GM10847 (cell line): ENCODE results near the gene THEMIS.

Source experiments
- POLR2A ChIP-seq: IDR thresholded peaks from 2 replicates; pipeline ENCODE4 v1.6.1; 2011; ENCODE audit not compliant: insufficient read length; ENCODE audit errors: extremely low read depth

The THEMIS gene

DNA sequence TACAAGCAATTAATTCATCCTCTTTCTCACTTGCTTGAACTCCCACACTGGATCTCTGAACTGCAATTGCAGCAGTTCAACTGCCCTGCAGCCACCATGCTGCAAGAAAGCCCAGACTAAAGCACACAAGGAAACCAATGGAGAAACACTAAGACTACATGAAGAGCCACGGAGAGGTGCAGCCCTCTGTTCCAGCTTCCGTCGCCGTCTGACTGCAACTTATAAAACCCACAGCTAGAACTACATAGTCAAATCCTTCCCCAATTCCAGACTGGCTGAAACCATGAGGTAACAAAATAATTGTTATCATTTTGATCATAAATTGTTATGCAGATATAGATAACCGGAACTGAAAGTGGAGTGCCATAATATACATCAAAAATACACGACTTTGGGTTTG, 21.1 kb upstream of the THEMIS start:
- TF ChIP-seq POLR2A: no peak

DNA sequence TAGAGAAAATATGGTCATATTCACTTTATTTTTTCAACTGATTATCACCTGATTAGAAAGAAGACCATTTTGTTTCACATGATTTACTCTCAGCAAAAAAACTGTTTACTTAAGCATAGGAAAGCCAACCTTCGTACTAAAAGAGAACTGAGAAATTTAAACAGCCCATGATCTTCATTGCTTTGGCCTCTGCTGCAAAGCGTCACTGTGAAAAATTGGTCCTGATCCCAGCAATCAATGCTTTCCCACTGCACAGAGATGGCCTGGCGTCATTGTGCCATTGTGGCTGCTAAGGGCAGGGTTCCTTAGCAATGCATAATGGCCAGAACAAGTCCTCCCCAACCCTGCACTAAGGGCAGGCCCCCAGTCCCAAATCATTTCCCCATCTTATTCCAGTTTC, 19.9 kb upstream of the THEMIS start:
- TF ChIP-seq POLR2A: no peak

DNA sequence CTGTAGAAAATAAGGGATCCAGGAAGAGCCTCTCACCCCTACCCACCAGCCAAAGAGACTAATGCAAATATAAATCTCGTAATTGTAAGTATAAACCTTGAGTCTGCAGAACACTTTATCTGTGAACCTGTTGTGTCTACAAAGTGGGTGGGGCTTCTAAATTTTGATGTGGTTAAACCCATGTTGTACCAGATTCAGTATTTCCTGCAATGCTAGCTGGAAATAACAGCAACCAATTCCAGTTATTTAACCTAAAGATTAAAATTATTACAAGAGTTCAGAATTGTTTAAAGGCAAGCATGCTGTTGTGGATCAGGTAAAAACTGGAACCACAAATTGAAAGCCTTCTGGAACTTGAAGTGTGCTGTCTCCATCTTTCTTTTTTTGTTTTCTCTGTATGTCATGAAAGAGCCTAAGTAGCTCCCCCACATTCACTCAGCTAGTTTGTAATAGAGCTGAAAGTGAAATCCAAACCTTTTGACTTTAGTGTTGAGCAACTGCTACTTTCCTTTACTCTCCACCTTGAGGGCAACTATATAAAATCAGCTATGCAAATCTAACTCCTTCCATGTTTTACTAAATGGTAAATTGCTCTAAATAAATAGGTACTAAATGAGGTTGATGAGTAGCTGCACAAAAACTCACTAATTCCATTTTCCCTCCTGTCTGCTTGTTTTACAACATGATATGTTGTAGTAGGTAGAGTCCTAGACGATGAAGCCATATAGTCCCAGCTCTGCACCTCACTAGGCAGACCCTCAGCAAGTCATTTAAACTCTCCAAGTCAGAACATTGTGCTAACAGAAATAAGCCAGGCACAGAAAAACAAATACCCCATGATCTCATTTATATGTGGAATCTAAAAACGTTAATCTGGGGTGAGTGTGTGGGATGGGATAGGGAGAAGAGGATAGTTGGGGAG, 17.9 kb upstream of the THEMIS start:
- TF ChIP-seq POLR2A: no peak

DNA sequence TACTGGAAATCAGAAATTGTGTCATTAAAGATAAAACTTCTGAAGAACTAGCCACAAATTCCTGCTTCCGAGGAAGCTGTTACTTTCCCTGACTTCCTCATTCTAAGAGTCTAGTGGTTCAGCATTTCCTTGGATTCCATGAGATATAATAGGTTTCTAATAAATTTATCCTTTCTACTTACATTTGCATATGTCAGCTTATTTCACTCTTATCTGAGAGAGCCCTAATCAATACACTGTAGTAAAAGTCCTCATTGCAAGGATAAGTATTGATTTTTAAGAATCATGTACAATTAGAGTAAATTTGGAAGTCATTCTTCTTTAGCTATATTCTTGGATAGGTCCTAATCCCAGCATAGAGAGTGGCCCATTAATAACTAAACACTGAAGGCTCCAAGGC, 16.9 kb upstream of the THEMIS start:
- TF ChIP-seq POLR2A: no peak

DNA sequence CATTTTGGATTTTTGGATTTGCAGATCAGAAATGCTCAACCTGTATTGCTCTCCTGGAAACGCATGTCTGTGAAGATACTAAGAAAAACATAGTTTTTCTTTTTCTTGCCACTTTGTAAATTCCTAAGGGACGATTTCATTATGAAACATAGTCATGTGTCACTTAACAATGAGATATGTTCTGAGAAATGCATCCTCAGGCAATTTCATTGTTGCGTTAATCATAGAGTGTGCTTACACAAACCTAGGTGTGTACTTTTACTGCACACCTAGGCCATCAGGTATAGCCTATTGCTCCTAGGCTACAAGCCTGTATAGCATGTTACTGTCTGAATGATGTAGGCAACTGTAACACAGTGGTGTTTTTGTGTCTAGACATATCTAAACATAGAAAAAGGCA, 13.4 kb upstream of the THEMIS start:
- no peak for TF ChIP-seq POLR2A

DNA sequence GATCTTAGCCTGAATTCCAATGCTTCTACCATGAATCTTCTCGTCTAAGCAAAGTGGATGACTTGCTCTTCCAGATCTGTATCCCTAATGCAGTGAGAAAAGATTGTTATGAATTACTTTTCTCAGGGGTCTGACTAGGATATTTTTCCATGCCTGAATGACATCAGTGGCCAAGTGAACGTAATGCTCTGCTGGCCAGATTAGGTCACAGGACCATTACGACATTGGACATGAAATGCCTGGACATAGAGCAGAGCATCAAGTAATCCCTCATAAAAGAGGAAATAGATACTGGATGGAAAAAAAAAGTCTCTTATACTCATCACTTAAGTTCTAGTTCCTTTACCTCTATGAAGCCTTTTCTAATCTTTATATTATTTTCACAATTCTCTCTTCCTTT, 12.1 kb upstream of the THEMIS start:
- no peak for TF ChIP-seq POLR2A

DNA sequence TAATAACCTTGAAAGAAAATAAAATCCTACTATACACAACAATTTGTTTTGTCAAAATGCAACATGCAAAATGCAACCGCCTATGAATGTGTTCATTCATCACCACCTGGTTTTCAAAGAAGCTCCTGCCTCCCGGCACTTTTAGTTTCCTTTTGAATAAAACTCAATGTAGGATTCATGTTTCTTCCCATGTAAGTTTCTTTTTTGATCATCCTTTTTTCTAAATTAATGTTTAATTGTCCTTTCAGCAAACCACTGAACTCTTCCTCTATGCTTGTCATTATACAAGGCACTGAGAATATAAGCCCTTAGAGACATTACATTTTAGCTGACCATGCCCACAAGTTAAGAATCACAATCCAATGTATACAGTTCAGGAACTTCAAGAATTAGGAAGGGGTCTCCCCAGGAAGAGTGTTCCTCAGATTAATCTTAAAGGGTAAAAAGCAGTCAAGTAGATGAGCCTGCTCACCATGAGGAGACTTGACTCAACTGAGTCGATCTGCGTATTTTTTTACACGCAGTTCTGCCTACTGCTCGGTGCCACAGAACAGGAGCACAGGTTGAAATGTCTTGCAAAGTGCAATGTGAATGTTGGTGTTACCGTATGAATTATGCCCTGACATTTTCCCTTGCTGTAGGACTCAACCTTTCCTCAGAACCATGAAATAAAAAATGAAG, 7.2 kb upstream of the THEMIS start:
- TF ChIP-seq POLR2A: no peak

DNA sequence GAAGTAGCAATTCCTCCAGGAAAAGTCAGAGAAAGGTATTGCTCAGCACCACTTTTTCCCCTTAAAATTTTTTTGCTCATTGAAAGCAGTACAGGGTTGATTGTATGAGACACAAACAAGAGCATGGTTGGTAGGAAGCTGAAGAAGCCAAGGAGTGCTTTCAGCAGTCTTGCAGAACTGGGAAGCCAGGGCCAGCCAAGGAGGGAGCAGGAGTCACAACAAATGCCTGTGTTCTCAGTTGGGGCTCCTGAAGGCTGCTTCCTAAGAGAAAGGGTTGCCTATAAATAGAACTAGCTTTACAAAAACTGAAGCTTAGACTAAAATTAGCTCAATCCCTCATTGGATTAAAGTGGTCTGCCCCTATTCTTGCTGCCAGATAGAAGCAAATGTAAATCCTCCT, 3.3 kb upstream of the THEMIS start:
- no peak for TF ChIP-seq POLR2A

DNA sequence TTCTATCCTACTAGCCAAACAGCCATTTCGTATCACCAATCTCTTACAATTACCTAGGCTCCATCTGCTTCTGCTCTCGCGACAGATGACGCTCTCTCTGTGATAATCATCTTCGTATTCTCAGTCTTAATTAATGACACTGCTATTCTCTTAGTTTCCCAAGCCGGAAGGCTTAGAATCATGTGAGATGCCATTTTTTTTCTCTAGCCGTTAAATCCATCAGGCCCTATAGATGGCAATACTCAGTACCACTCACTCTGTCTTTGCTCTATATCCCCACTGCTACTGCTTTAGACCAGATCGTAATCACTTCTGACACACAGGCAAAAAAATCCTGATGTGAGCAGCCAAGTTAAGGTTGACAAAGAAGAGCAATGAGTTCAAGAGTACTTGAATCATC, 2.1 kb upstream of the THEMIS start:
- TF ChIP-seq POLR2A: no peak

DNA sequence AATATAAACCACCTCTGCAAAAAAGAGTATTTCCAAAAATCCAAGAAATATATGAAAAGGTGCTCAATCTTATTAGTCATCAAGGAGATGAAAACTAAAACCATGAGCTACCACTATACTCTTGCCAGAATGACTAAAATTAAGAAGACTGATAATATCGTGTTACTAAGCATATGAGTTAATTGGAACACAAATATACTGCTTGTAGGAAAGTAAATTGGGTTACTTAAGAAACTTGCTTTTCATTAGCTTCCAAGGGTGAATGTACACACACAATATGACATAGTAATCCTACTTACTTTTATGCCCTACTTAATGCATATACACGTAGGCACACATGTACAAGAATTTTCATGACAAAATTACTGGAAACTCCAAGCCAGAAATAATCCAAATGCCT, 3.4 kb downstream of the THEMIS start:
- TF ChIP-seq POLR2A: no peak

DNA sequence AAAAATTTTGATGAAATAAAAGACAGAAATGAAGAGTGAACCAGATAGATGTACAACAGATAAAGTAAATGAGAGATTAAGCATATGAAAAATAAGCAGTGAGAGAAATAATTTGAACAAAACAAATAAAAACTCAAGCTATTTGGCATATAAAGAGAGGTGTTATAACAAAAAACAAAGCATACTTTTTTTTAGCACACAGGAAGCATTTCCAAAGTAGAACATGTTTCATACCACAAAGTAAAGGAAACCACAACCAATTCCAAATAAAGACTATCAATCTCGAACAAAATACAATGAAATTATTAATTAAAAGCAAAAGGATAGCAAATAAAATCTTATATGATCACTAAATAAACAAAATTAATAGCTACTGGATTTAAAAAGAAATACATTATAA, 6.8 kb downstream of the THEMIS start:
- TF ChIP-seq POLR2A: no peak

DNA sequence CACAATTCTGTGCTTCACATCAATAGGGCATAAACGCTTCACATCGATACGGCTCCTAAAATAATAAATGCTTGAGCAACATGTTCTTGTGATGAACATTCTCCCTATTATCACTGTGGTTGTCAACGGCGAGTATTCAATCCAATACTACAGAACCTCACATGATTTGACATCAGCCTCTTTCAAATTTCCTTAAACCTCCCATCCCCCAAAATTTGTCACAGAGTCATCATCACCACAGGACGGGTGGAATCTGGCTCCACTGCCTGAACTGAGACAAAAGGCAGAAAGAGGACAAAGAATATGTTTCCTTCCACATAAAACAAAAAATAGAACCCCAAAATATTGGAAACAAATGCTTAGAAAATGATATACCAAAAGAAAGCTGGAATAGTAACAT, 7.3 kb downstream of the THEMIS start:
- no peak for TF ChIP-seq POLR2A

DNA sequence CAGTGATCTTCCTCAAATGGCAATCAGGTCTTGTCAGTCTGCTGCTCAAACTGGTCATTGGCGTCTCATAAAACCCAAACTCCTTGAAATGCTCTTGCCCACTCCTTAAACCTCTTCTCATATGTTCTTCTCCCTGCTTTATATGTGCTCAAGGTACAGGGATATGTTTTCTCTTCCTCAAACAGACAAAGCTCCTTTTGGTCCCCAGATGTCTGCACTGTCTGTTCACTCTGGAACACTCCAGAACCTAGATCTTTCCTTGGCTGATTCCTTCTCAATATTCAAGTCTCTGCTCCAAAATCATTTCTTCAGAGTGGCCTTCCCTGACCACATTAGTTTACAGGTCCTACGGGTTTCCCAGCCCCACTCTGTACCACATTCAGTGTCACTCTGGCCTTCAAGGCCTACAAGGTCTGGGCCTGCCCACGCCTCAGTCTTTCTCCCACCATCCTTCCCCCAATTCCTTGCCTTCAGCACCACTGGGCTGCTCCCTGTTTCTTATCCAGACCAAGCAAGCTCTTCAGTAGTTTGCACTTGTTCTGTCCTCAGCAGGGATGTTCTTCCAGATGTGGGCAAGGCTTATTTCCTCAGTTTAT, 9.0 kb downstream of the THEMIS start:
- no peak for TF ChIP-seq POLR2A

DNA sequence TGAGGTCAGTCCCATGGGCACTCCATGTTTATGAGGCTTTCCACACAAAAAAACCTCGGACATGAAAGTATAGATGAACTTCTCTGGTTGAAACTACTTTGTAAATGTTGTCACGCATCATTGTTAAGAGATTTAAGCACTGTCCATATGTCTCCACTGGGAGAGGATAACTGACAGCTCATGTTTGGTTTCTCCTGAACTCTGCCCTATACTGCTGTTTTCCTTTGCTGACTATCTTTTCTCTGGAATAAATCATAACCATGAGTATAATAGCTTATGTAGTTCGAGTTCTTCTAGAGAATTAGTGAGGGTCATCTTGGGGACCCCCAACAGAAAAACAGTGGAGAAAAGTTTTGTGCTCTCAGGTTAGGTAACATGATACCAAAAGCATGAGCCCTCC, 14.3 kb downstream of the THEMIS start:
- no peak for TF ChIP-seq POLR2A

DNA sequence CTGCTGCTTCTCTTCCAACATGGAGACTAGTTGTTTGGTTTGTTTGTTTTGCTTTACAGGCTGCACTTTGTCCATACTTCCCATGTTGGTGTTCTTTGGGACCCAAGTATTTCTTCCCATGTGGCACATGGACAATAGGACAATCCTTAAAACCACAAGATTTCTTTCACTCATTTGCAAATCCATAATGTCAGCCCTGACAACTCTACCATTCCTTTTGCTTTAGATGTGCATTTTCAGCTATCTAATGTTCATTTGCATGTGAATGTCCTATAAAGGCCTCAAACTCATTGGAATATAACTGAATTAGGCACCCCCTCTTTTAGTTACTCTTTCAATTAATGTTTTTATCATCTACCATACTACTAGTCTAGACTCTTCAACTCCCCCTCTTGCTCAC, 16.7 kb downstream of the THEMIS start:
- TF ChIP-seq POLR2A: no peak

DNA sequence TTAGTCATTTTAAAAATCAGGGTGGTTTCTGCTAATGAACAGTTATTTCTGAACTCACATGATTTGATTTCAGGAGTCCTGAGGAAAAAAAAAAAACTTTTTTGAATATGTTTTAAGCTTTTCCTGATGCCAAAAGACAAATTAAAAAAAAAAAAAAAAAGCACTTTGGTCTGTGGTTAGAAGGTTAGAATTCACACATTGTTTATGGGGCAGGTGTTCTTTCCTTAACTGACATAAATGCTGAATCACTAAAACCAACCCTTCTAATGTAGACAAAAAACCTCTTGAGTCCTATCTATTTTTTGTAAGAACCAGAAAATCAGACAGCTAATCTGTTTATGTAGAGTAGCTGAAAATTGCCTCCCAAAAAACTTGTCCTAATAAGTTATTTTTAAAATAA, 20.4 kb downstream of the THEMIS start:
- TF ChIP-seq POLR2A: no peak
